Osteocyte (in vitro differentiated cells): ENCODE measurements around the gene YAP1. TPM values are rescaled to one million over a fixed set of nuclear protein-coding genes. Genes with fewer than 3 reads are reported as not detected.
A peak's percentile ranks its signal among the peaks of the same experiment; 100 is the strongest.

Experiments used
- DNase-seq: peaks from one replicate; pipeline ENCODE4 v3.0.0; 2021; ENCODE audit warnings: mixed read lengths; ENCODE audit not compliant: unreplicated experiment; ENCODE audit errors: extremely low spot score
- H3K27ac Mint-ChIP-seq: one replicate; pipeline ENCODE4 v1.8.0; 2021; ENCODE audit warnings: mild to moderate bottlenecking, mixed read lengths; ENCODE audit not compliant: unreplicated experiment
- H3K27me3 Mint-ChIP-seq: one replicate; pipeline ENCODE4 v1.8.0; 2021; ENCODE audit warnings: mixed read lengths; ENCODE audit not compliant: unreplicated experiment
- H3K36me3 Mint-ChIP-seq: one replicate; pipeline ENCODE4 v1.8.0; 2021; ENCODE audit warnings: mixed read lengths; ENCODE audit not compliant: unreplicated experiment
- H3K4me1 Mint-ChIP-seq: one replicate; pipeline ENCODE4 v1.8.0; 2021; ENCODE audit warnings: mixed read lengths; ENCODE audit not compliant: unreplicated experiment
- H3K4me3 Mint-ChIP-seq: one replicate; pipeline ENCODE4 v1.8.0; 2021; ENCODE audit warnings: mild to moderate bottlenecking, moderate library complexity, mixed read lengths; ENCODE audit not compliant: unreplicated experiment
- H3K9me3 Mint-ChIP-seq: one replicate; pipeline ENCODE4 v1.8.0; 2021; ENCODE audit warnings: mixed read lengths; ENCODE audit not compliant: unreplicated experiment
- total RNA-seq: library from RNA; stranded (reverse); gene quantifications from 2 replicates; pipeline ENCODE4 v1.2.1, GENCODE V29; 2021
- TF ChIP-seq, protein P1 (sequence below): fragments of 200-600 bp; sonication (generic); IDR thresholded peaks from 2 replicates; pipeline ENCODE4 v1.5.0; 2021; ENCODE audit warnings: antibody characterized with exemption, mild to moderate bottlenecking, moderate library complexity

The YAP1 gene
- total RNA-seq, 1 donor from 2014 or later: 128 TPM

DNA sequence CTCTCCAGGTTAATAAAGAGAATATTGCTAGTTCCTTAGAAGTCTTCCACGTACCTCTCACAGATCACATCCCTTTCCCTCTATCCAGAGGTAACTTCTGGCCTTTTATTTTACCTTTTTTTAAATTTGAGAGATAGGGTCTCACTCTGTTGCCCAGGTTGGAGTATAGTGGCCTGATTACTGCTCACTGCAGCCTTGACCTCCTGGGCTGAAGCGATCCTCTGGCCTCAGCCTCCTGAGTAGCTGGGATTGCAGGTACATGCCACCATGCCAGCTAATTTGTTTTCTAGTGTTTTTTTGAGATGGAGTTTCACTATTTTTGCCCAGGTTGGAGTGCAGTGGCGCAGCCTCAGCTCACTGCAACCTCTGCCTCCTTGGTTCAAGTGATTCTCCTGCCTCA, 24.4 kb downstream of the YAP1 start:
- DNase-seq: no peak
- Mint-ChIP-seq H3K36me3 (peaks cover 13% of the 10 kb centered on the region), H3K27ac (no peak overlapping the region), H3K4me3 (no peak overlapping the region), H3K4me1 (peaks cover 37% of the 10 kb centered on the region), H3K9me3 (no peaks in the 10 kb centered on the region), H3K27me3 (no peaks in the 10 kb centered on the region)
- TF ChIP-seq, protein P1, sequence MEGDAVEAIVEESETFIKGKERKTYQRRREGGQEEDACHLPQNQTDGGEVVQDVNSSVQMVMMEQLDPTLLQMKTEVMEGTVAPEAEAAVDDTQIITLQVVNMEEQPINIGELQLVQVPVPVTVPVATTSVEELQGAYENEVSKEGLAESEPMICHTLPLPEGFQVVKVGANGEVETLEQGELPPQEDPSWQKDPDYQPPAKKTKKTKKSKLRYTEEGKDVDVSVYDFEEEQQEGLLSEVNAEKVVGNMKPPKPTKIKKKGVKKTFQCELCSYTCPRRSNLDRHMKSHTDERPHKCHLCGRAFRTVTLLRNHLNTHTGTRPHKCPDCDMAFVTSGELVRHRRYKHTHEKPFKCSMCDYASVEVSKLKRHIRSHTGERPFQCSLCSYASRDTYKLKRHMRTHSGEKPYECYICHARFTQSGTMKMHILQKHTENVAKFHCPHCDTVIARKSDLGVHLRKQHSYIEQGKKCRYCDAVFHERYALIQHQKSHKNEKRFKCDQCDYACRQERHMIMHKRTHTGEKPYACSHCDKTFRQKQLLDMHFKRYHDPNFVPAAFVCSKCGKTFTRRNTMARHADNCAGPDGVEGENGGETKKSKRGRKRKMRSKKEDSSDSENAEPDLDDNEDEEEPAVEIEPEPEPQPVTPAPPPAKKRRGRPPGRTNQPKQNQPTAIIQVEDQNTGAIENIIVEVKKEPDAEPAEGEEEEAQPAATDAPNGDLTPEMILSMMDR: no peak

DNA sequence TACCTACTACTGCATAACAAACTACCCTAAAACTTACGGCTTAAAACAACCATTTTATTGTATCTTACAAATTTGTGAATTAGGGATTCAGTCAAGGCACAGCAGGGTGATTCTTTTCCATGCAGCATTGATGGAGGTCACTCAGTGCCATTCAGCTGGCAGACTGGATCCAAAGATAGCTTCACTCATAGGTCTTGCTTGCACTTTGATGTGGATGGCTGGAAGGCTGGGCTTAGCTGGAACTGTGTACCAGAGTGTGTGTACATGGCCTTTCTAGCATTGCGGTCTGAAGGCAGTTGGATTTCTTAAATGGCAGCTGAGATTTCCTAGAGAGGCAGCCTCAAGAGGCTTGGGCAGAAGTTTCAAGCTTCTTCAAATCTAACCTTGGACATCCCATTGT, 25.0 kb downstream of the YAP1 start:
- Mint-ChIP-seq H3K27me3 (no peaks in the 10 kb centered on the region), H3K27ac (no peak overlapping the region)

DNA sequence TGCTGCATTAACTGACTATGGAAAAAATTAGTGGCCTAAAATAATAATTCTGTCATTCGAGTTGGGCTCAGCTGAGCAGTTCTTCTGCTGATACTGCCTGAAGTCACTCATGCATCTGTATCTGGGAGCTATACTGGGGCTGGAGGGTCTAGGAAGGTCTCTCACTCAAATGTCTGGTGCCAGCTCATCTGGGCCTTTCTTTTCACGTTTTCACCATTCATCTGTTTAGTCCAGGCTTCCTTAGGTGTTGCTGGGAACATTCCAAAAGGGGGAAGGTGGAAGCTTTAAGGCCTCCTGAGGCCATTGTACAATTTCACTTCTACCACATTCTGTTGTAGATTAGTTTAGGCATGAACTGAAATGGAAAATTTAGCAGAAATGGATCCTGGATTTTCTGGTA, 28.0 kb downstream of the YAP1 start:
- Mint-ChIP-seq H3K27me3 (no peaks in the 10 kb centered on the region), H3K27ac (peak overlapping the region; percentile 84), H3K9me3 (no peaks in the 10 kb centered on the region), H3K4me3 (no peak overlapping the region), H3K4me1 (peaks cover 49% of the 10 kb centered on the region), H3K36me3 (peaks cover 5% of the 10 kb centered on the region)
- no peak for DNase-seq
- TF ChIP-seq, protein P1: no peak

More for the DNA sequence above, 25.0 kb downstream of the YAP1 start:
- TF ChIP-seq, protein P1: no peak
- no peaks in the 10 kb centered on the region for H3K9me3 Mint-ChIP-seq
- H3K4me1 Mint-ChIP-seq: peaks cover 44% of the 10 kb centered on the region
- DNase-seq: no peak
- no peak overlapping the region for H3K4me3 Mint-ChIP-seq
- H3K36me3 Mint-ChIP-seq: peaks cover 12% of the 10 kb centered on the region

DNA sequence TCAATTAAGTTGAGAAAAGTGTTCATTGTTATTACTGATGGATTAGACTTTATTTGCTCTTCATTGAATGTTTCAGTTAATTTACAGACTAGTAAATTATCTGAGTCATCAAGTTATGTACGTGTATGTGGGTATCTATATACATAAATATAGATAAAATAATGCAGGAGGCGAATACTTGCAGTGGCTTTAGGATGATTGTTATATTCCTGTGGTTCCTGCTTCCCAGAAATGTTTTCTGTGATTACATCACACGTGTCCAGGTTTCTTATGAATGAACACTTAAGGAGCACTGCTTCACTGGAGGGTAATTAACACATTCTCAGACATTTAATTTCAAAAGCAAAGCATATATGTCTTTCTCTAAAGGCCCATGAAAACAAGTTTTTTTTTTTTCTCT, 28.4 kb downstream of the YAP1 start:
- DNase-seq: no peak
- Mint-ChIP-seq H3K36me3 (peaks cover 5% of the 10 kb centered on the region), H3K27me3 (no peaks in the 10 kb centered on the region), H3K4me1 (peaks cover 47% of the 10 kb centered on the region), H3K27ac (peak overlapping the region; percentile 84), H3K4me3 (no peak overlapping the region), H3K9me3 (no peaks in the 10 kb centered on the region)
- TF ChIP-seq, protein P1: no peak

DNA sequence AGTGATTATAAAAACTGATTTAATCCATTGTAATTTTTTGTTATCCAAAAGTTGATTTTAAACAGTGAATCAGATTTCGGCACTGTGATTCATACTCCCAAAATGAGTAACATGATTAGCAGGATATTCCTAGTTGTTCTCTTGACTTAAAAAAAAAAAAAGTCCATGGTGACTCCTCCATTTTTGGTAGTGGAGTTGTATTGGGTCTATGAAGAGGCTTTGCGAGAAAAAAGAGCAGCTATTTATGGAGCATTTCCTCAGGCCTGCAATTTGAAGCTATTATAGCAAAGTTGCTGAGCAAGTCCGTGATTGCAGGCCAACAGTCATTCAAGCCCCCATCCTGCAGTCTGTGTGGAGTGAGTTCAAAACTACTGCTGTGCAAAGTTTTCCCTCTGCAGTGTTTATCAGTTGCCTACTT, 28.8 kb downstream of the YAP1 start:
- TF ChIP-seq, protein P1: no peak
- Mint-ChIP-seq H3K9me3 (no peaks in the 10 kb centered on the region), H3K4me3 (no peak overlapping the region), H3K4me1 (peaks cover 44% of the 10 kb centered on the region), H3K27me3 (no peaks in the 10 kb centered on the region), H3K36me3 (peaks cover 3% of the 10 kb centered on the region), H3K27ac (peak overlapping the region; percentile 84)
- DNase-seq: no peak
